DOHH2 (cell line): ENCODE results near the gene MDH1.

Source experiments
- EZH2phosphoT487 ChIP-seq: fragments of 200-600 bp; sonication (generic); IDR thresholded peaks from 2 replicates; pipeline ENCODE4 v1.6.1; 2017; ENCODE audit warnings: borderline replicate concordance, mild to moderate bottlenecking, antibody characterized with exemption, low read length, moderate library complexity, mixed read lengths
- TF ChIP-seq, protein P1 (sequence below): fragments of 200-600 bp; sonication (generic); IDR thresholded peaks from one replicate; pipeline ENCODE4 v1.5.1; 2014; ENCODE audit warnings: antibody characterized with exemption, mild to moderate bottlenecking, low read depth, low read length; ENCODE audit not compliant: poor library complexity, severe bottlenecking

- TF ChIP-seq, protein P1, sequence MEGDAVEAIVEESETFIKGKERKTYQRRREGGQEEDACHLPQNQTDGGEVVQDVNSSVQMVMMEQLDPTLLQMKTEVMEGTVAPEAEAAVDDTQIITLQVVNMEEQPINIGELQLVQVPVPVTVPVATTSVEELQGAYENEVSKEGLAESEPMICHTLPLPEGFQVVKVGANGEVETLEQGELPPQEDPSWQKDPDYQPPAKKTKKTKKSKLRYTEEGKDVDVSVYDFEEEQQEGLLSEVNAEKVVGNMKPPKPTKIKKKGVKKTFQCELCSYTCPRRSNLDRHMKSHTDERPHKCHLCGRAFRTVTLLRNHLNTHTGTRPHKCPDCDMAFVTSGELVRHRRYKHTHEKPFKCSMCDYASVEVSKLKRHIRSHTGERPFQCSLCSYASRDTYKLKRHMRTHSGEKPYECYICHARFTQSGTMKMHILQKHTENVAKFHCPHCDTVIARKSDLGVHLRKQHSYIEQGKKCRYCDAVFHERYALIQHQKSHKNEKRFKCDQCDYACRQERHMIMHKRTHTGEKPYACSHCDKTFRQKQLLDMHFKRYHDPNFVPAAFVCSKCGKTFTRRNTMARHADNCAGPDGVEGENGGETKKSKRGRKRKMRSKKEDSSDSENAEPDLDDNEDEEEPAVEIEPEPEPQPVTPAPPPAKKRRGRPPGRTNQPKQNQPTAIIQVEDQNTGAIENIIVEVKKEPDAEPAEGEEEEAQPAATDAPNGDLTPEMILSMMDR: no peak
- no peak for TF ChIP-seq EZH2phosphoT487
Observed at GRCh38 chr2:63617366-63617765, 28.6 kb downstream of the MDH1 start.
